HepG2 (cell line): ENCODE results near the gene IRAK4. TPM values are rescaled to one million over a fixed set of nuclear protein-coding genes. Genes with fewer than 3 reads are reported as not detected.

Experiments used
- HDAC6 ChIP-seq: fragments of 200-600 bp; sonication (generic); IDR thresholded peaks from 2 replicates; pipeline ENCODE4 v1.7.0; 2017; ENCODE audit warnings: mild to moderate bottlenecking, antibody characterized with exemption, low read length, low read depth
- NR2F6 ChIP-seq, 2 experiments: IDR thresholded peaks; 2 replicates each; pipeline ENCODE4 v1.6.1; 2016; ENCODE audit warnings: antibody characterized with exemption in 1 of 2, mild to moderate bottlenecking in 1 of 2
- PAF1 ChIP-seq: IDR thresholded peaks from 2 replicates; pipeline ENCODE4 v1.6.1; 2016; ENCODE audit warnings: missing genetic modification reagents, missing compliant biosample characterization
- RBAK ChIP-seq: sonication (generic); formaldehyde crosslinking; IDR thresholded peaks from 2 replicates; pipeline ENCODE4 v1.5.1; 2020; ENCODE audit warnings: mild to moderate bottlenecking, missing genetic modification reagents
- RBM39 ChIP-seq: fragments of 200-400 bp; formaldehyde crosslinking; IDR thresholded peaks from one replicate; pipeline ENCODE4 v1.6.1; 2018; ENCODE audit warnings: antibody characterized with exemption, mild to moderate bottlenecking, low read depth, low read length; ENCODE audit not compliant: poor library complexity, severe bottlenecking
- RORA ChIP-seq: sonication (generic); formaldehyde crosslinking; IDR thresholded peaks from 2 replicates; pipeline ENCODE4 v1.5.0; 2020; ENCODE audit warnings: mild to moderate bottlenecking, missing genetic modification reagents, moderate library complexity
- STAG1 ChIP-seq: sonication (generic); formaldehyde crosslinking; IDR thresholded peaks from 2 replicates; pipeline ENCODE4 v1.4.0; 2020; ENCODE audit warnings: missing genetic modification reagents
- STAT5B ChIP-seq: sonication (generic); formaldehyde crosslinking; IDR thresholded peaks from 2 replicates; pipeline ENCODE4 v1.4.0; 2020; ENCODE audit warnings: missing genetic modification reagents
- TBX2 ChIP-seq: sonication (generic); formaldehyde crosslinking; IDR thresholded peaks from 2 replicates; pipeline ENCODE4 v1.5.0; 2020; ENCODE audit warnings: missing genetic modification reagents, mild to moderate bottlenecking, borderline replicate concordance
- TCF12 ChIP-seq, 2 experiments: fragments of 450-650 bp in 1 of 2; sonication (generic) in 1 of 2; formaldehyde crosslinking in 1 of 2; IDR thresholded peaks; 2 replicates each; pipeline versions ENCODE4 v1.6.1 to v1.8.0; 2017 to 2022; ENCODE audit warnings: antibody characterized with exemption in 1 of 2, mild to moderate bottlenecking in 1 of 2, missing genetic modification reagents in 1 of 2, moderate library complexity in 1 of 2
- ZNF460 ChIP-seq: sonication (generic); formaldehyde crosslinking; IDR thresholded peaks from 2 replicates; pipeline ENCODE4 v1.5.1; 2020; ENCODE audit warnings: missing genetic modification reagents, mild to moderate bottlenecking, borderline replicate concordance
- ZNF841 ChIP-seq: sonication (generic); formaldehyde crosslinking; IDR thresholded peaks from 2 replicates; pipeline ENCODE4 v1.8.1; 2023; ENCODE audit warnings: missing genetic modification reagents, borderline replicate concordance
- polyA plus RNA-seq, 8 experiments: library from polyadenylated mRNA; depleted of rRNA in 3 of 8; stranded (reverse) in 7 of 8; unstranded in 1 of 8; fragments of >200 nt; fragmentation: Illumina TruSeq in 4 of 8; extraction: Trizol in 4 of 8; gene quantifications; 2 replicates each; pipeline versions ENCODE4 v1.2.1 to v1.2.3, GENCODE V29; 2011 to 2016; ENCODE audit warnings: low read depth in 4 of 8, missing spikeins in 1 of 8, mixed read lengths in 1 of 8; ENCODE audit not compliant: insufficient read depth in 1 of 8
- total RNA-seq, 5 experiments: library from RNA; depleted of rRNA; stranded (reverse); fragments of >200 nt; fragmentation: Illumina TruSeq; extraction: Trizol; gene quantifications; 2 replicates each; pipeline ENCODE4 v1.2.3, GENCODE V29; 2016; ENCODE audit warnings: low read depth in 1 of 5
- TF ChIP-seq, protein P1 (sequence below): sonication (generic); formaldehyde crosslinking; IDR thresholded peaks from 2 replicates; pipeline ENCODE4 v1.5.0; 2020; ENCODE audit warnings: mild to moderate bottlenecking, missing genetic modification reagents
- TF ChIP-seq, protein P2 (sequence below): sonication (generic); formaldehyde crosslinking; IDR thresholded peaks from 2 replicates; pipeline ENCODE4 v1.9.0; 2022; ENCODE audit warnings: low read depth, missing genetic modification reagents
- TF ChIP-seq, protein P3 (sequence below): sonication (generic); formaldehyde crosslinking; IDR thresholded peaks from 2 replicates; pipeline ENCODE4 v1.9.0; 2021; ENCODE audit warnings: missing genetic modification reagents, mild to moderate bottlenecking, borderline replicate concordance
- TF ChIP-seq, protein P4 (sequence below): sonication (generic); formaldehyde crosslinking; IDR thresholded peaks from 2 replicates; pipeline ENCODE4 v1.4.0; 2020; ENCODE audit warnings: missing genetic modification reagents, borderline replicate concordance
- TF ChIP-seq, protein P5 (sequence below): sonication (generic); formaldehyde crosslinking; IDR thresholded peaks from 2 replicates; pipeline ENCODE4 v1.5.0; 2020; ENCODE audit warnings: mild to moderate bottlenecking, missing genetic modification reagents

The IRAK4 gene
- total and polyA plus RNA-seq, 2 of the 13 experiments (the other 11 are each of a cell fraction or from before 2014, with no cell fraction given): 6.6 to 7.1 TPM

DNA sequence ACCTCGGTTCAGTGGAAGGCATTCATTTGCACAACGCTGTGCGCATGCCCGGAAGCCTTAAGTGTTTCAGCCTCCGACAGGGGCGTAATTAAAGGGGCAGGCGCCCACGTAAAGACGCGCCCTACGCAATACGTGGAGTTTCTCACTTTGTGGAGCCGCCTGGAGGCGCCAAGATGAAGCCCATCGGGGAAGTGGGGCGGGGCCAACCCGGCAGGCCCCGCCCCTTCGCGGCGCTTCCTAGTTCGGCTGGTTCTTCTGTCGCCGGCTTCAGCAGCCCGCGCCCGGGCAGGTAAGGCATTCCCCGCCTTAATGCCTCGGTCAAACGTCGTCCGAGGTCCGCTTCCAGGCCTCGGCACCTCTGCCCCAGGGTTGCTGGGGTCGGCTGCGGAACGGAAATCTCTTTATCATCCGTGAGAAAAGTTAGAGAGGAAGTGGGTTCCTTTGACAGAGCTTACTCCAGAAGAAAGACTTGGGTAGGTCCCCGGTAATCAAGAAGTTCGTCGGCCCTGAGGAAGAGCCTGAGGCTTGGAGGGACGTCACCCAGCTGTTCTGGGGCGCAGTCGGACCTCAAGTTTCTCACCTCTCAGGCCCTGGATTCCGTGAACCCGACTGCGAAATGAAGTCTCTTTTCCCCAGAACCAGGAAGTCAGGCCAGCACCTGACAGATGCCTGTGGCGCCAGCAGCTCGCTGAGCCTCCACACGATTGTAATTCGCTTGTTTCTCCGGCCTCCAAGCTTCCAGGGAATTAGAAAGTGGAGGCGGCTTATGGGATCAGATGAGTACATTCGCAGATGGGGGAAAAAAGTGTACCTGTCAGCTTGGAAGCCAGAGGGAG is at the start of gene IRAK4, which contains the start of gene PUS7L (continued):
- TF ChIP-seq, protein P1, sequence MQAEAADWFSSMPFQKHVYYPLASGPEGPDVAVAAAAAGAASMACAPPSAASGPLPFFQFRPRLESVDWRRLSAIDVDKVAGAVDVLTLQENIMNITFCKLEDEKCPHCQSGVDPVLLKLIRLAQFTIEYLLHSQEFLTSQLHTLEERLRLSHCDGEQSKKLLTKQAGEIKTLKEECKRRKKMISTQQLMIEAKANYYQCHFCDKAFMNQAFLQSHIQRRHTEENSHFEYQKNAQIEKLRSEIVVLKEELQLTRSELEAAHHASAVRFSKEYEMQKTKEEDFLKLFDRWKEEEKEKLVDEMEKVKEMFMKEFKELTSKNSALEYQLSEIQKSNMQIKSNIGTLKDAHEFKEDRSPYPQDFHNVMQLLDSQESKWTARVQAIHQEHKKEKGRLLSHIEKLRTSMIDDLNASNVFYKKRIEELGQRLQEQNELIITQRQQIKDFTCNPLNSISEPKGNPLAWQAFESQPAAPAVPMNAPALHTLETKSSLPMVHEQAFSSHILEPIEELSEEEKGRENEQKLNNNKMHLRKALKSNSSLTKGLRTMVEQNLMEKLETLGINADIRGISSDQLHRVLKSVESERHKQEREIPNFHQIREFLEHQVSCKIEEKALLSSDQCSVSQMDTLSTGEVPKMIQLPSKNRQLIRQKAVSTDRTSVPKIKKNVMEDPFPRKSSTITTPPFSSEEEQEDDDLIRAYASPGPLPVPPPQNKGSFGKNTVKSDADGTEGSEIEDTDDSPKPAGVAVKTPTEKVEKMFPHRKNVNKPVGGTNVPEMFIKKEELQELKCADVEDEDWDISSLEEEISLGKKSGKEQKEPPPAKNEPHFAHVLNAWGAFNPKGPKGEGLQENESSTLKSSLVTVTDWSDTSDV (CRISPR knock-in tag): 0 out of 2 replicates have a peak, but pooled peaks have one; percentile 42
- TF ChIP-seq ZNF460 (CRISPR knock-in tag) (no peak), STAT5B (CRISPR knock-in tag) (no peak), TCF12 (IDR thresholded peaks at IDR 0.05) (no peak), TCF12 (CRISPR knock-in tag; IDR thresholded peaks at IDR 0.05) (no peak), HDAC6 (no peak), PAF1 (CRISPR knock-in tag) (no peak), ZNF841 (CRISPR knock-in tag) (no peak), TBX2 (CRISPR knock-in tag) (peak; percentile 12; the same call in 1 of the 2 replicates), RBAK (CRISPR knock-in tag) (no peak), STAG1 (CRISPR knock-in tag) (peak; percentile 4; the same call in 1 of the 2 replicates), NR2F6 (IDR thresholded peaks at IDR 0.05) (no peak), NR2F6 (CRISPR knock-in tag; IDR thresholded peaks at IDR 0.05) (no peak), RORA (CRISPR knock-in tag) (no peak), RBM39 (peak; percentile 57)
- TF ChIP-seq, protein P2, sequence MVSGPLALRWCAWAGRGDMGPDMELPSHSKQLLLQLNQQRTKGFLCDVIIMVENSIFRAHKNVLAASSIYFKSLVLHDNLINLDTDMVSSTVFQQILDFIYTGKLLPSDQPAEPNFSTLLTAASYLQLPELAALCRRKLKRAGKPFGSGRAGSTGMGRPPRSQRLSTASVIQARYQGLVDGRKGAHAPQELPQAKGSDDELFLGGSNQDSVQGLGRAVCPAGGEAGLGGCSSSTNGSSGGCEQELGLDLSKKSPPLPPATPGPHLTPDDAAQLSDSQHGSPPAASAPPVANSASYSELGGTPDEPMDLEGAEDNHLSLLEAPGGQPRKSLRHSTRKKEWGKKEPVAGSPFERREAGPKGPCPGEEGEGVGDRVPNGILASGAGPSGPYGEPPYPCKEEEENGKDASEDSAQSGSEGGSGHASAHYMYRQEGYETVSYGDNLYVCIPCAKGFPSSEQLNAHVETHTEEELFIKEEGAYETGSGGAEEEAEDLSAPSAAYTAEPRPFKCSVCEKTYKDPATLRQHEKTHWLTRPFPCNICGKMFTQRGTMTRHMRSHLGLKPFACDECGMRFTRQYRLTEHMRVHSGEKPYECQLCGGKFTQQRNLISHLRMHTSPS (CRISPR knock-in tag): no peak
- TF ChIP-seq, protein P3, sequence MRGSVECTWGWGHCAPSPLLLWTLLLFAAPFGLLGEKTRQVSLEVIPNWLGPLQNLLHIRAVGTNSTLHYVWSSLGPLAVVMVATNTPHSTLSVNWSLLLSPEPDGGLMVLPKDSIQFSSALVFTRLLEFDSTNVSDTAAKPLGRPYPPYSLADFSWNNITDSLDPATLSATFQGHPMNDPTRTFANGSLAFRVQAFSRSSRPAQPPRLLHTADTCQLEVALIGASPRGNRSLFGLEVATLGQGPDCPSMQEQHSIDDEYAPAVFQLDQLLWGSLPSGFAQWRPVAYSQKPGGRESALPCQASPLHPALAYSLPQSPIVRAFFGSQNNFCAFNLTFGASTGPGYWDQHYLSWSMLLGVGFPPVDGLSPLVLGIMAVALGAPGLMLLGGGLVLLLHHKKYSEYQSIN (CRISPR knock-in tag): no peak
- TF ChIP-seq, protein P4, sequence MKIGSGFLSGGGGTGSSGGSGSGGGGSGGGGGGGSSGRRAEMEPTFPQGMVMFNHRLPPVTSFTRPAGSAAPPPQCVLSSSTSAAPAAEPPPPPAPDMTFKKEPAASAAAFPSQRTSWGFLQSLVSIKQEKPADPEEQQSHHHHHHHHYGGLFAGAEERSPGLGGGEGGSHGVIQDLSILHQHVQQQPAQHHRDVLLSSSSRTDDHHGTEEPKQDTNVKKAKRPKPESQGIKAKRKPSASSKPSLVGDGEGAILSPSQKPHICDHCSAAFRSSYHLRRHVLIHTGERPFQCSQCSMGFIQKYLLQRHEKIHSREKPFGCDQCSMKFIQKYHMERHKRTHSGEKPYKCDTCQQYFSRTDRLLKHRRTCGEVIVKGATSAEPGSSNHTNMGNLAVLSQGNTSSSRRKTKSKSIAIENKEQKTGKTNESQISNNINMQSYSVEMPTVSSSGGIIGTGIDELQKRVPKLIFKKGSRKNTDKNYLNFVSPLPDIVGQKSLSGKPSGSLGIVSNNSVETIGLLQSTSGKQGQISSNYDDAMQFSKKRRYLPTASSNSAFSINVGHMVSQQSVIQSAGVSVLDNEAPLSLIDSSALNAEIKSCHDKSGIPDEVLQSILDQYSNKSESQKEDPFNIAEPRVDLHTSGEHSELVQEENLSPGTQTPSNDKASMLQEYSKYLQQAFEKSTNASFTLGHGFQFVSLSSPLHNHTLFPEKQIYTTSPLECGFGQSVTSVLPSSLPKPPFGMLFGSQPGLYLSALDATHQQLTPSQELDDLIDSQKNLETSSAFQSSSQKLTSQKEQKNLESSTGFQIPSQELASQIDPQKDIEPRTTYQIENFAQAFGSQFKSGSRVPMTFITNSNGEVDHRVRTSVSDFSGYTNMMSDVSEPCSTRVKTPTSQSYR: no peak
- TF ChIP-seq, protein P5, sequence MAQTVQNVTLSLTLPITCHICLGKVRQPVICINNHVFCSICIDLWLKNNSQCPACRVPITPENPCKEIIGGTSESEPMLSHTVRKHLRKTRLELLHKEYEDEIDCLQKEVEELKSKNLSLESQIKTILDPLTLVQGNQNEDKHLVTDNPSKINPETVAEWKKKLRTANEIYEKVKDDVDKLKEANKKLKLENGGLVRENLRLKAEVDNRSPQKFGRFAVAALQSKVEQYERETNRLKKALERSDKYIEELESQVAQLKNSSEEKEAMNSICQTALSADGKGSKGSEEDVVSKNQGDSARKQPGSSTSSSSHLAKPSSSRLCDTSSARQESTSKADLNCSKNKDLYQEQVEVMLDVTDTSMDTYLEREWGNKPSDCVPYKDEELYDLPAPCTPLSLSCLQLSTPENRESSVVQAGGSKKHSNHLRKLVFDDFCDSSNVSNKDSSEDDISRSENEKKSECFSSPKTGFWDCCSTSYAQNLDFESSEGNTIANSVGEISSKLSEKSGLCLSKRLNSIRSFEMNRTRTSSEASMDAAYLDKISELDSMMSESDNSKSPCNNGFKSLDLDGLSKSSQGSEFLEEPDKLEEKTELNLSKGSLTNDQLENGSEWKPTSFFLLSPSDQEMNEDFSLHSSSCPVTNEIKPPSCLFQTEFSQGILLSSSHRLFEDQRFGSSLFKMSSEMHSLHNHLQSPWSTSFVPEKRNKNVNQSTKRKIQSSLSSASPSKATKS (CRISPR knock-in tag): no peak
